MCF 10A (cell line): ENCODE measurements around the gene SMARCD1. TPM values are rescaled to one million over a fixed set of nuclear protein-coding genes. Genes with fewer than 3 reads are reported as not detected.

Source experiments
- BruUV-seq: library from RNA; stranded (reverse); fragments of 400-500 nt; replicated peaks from 2 replicates; lab custom pipeline; 2021; lab: Mats Ljungman, UMichigan
- CTCF ChIA-PET: fragments of 300-600 bp; sonication (Branson Sonifier 250); formaldehyde crosslinking; extraction: SDS; loops from one replicate; lab custom pipeline; 2021; ENCODE audit warnings: antibody characterized with exemption, inconsistent platforms; lab: Yijun Ruan, JAX
- POLR2A ChIA-PET: fragments of 300-600, 350-650 bp; sonication (Branson Sonifier 250); formaldehyde crosslinking; extraction: SDS; loops from one replicate; lab custom pipeline; 2020; ENCODE audit warnings: antibody characterized with exemption, inconsistent platforms; lab: Yijun Ruan, JAX
- DNase-seq: peaks from one replicate; pipeline ENCODE4 v3.0.0-alpha.2; 2018; ENCODE audit not compliant: unreplicated experiment
- H3K27ac Mint-ChIP-seq: one replicate; pipeline ENCODE4 v1.8.0; 2022; ENCODE audit warnings: mild to moderate bottlenecking, low read depth, mixed read lengths; ENCODE audit not compliant: unreplicated experiment
- H3K27me3 Mint-ChIP-seq: one replicate; pipeline ENCODE4 v1.8.0; 2022; ENCODE audit warnings: mixed read lengths; ENCODE audit not compliant: insufficient read depth, unreplicated experiment
- H3K36me3 Mint-ChIP-seq: one replicate; pipeline ENCODE4 v1.8.0; 2022; ENCODE audit warnings: mild to moderate bottlenecking, moderate library complexity, mixed read lengths; ENCODE audit not compliant: insufficient read depth, unreplicated experiment
- H3K4me1 Mint-ChIP-seq: one replicate; pipeline ENCODE4 v1.8.0; 2022; ENCODE audit warnings: mixed read lengths; ENCODE audit not compliant: insufficient read depth, unreplicated experiment
- H3K4me3 Mint-ChIP-seq: one replicate; pipeline ENCODE4 v1.8.0; 2022; ENCODE audit warnings: mild to moderate bottlenecking, moderate library complexity, mixed read lengths; ENCODE audit not compliant: unreplicated experiment
- H3K9me3 Mint-ChIP-seq: one replicate; pipeline ENCODE4 v1.8.0; 2022; ENCODE audit warnings: mixed read lengths; ENCODE audit not compliant: unreplicated experiment
- intact Hi-C: fragments of 100-400 bp; cut with micrococcal nuclease; formaldehyde crosslinking; loops from 2 replicates; pipeline ENCODE4 v1.14.1; 2022
- total RNA-seq: library from RNA; stranded (reverse); gene quantifications from 2 replicates; pipeline ENCODE4 v1.2.3, GENCODE V29; 2022
- TF ChIP-seq, protein P1 (sequence below): fragments of 200-600 bp; IDR thresholded peaks from one replicate; pipeline ENCODE4 v1.8.0; 2022; ENCODE audit warnings: antibody characterized with exemption, mild to moderate bottlenecking; ENCODE audit not compliant: unreplicated experiment

SMARCD1 gene
- total RNA-seq, 1 experiment from 2014 or later: 58.7 TPM

DNA sequence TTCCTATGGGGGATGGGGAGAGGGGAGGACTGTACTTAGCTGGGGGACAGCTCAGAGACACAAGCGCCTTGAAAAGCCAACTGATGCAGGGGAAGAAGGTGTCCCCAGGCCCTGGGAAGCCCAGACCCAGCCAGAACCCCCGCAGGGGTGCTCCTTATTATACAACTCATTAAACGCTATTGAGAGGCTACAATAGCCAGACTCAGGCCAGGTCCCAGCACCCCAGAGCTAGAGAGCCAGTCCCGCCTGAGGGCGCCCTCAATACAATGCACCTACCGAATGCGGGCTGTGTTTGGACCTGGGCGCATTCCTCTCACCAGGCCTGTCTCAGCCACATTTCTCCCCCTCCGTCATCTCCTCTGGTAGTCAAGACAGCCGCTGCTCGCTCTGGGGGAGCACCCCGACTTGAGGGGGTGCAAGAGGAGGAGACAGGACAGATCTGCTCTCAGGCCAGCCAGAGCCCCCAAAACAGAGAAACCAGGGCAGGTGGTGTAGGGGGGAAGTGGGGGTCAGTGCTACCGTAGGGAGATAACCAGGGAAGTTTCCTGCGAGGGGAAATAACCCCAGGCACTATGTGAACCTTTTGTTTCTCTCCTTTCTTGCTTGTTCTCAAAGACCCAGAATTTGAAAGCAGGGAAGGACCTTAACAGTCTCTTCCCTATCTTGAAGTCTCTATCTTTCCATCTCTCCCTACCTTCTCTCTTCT, 33.9 kb upstream of the SMARCD1 start:
- H3K27me3 Mint-ChIP-seq: peaks cover 39% of the 10 kb centered on the region

DNA sequence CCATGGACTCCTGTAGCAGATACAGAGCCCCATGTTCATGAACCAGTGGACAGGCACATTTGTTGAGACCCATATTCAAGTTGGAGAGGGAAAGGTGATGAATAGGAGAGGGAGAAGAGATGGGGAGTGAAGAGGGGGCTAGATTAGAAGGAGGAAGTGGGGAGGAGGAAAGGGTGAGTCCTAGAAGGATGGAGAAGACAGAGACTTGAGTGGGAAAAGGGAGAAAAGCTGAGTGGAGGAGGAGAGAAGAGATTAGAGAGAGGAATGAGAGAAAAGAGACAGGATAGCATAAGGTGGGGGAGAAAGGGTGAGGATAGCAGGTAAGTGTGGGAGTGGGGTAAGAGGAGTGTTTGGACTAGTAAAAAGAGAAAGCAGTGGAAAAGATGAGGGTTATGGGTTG, 32.6 kb upstream of the SMARCD1 start:
- TF ChIP-seq, protein P1, sequence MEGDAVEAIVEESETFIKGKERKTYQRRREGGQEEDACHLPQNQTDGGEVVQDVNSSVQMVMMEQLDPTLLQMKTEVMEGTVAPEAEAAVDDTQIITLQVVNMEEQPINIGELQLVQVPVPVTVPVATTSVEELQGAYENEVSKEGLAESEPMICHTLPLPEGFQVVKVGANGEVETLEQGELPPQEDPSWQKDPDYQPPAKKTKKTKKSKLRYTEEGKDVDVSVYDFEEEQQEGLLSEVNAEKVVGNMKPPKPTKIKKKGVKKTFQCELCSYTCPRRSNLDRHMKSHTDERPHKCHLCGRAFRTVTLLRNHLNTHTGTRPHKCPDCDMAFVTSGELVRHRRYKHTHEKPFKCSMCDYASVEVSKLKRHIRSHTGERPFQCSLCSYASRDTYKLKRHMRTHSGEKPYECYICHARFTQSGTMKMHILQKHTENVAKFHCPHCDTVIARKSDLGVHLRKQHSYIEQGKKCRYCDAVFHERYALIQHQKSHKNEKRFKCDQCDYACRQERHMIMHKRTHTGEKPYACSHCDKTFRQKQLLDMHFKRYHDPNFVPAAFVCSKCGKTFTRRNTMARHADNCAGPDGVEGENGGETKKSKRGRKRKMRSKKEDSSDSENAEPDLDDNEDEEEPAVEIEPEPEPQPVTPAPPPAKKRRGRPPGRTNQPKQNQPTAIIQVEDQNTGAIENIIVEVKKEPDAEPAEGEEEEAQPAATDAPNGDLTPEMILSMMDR: no peak
- ChIA-PET CTCF (interaction anchor here (1.0 to 4.4 kb wide), 2 partner anchors 14 to 86 kb away, joined by 6 to 90 read pairs; no protein-coding TSS in a partner anchor), POLR2A (no interaction called here)
- H3K4me1 Mint-ChIP-seq: peaks cover 18% of the 10 kb centered on the region
- intact Hi-C loops: no loop called here
- BruUV-seq: no TSS peak
- H3K9me3 Mint-ChIP-seq: no peaks in the 10 kb centered on the region
- no peak overlapping the region for H3K4me3 Mint-ChIP-seq
- peaks cover 49% of the 10 kb centered on the region for H3K27me3 Mint-ChIP-seq
- DNase-seq: no peak
- H3K36me3 Mint-ChIP-seq: no peaks in the 10 kb centered on the region
- peak overlapping the region; percentile 11 for H3K27ac Mint-ChIP-seq

More for the DNA sequence above, 33.9 kb upstream of the SMARCD1 start:
- TF ChIP-seq, protein P1: no peak
- intact Hi-C loops: no loop called here
- ChIA-PET CTCF (interaction anchor here (0.6 to 1.8 kb wide), 3 partner anchors 20 to 106 kb away, joined by 3 to 6 read pairs (median 3); no protein-coding TSS in a partner anchor), POLR2A (interaction anchor here (0.6 kb wide), 1 partner anchor 13 kb away, joined by 3 read pairs; no protein-coding TSS in a partner anchor)
- DNase-seq: no peak
- H3K27ac Mint-ChIP-seq: no peak overlapping the region
- H3K4me1 Mint-ChIP-seq: peaks cover 8% of the 10 kb centered on the region
- no peaks in the 10 kb centered on the region for H3K36me3 Mint-ChIP-seq
- no peak overlapping the region for H3K4me3 Mint-ChIP-seq
- no TSS peak for BruUV-seq
- no peaks in the 10 kb centered on the region for H3K9me3 Mint-ChIP-seq

DNA sequence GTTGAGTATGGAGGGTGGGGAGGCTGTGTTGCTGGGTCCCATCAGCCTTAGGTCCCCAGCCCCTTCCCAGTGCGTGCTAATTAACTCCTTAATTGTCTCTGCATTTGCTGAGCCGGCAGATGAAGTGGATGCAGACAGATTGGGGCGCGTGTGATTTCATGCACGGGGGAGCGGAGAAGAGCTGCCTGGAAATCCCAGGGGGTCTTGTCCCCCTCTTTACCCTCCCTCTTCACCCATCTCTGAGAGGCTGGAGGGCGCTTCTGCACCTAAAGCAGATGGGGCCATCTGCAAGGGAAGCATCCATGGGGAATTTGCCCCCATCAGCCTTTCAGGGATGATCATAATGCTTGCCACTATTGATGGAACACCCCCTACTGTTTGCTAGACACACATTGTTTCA, 32.2 kb upstream of the SMARCD1 start:
- Mint-ChIP-seq H3K9me3 (no peaks in the 10 kb centered on the region), H3K36me3 (no peaks in the 10 kb centered on the region), H3K27ac (peak overlapping the region; percentile 11), H3K4me1 (peaks cover 18% of the 10 kb centered on the region), H3K4me3 (no peak overlapping the region), H3K27me3 (peaks cover 49% of the 10 kb centered on the region)
- no peak for DNase-seq
- CTCF ChIA-PET: interaction anchor here (0.6 to 4.4 kb wide), 4 partner anchors 10 to 86 kb away, joined by 3 to 90 read pairs (median 14); no protein-coding TSS in a partner anchor
- no TSS peak for BruUV-seq
- TF ChIP-seq, protein P1: no peak
- intact Hi-C loops: no loop called here
- POLR2A ChIA-PET: no interaction called here

DNA sequence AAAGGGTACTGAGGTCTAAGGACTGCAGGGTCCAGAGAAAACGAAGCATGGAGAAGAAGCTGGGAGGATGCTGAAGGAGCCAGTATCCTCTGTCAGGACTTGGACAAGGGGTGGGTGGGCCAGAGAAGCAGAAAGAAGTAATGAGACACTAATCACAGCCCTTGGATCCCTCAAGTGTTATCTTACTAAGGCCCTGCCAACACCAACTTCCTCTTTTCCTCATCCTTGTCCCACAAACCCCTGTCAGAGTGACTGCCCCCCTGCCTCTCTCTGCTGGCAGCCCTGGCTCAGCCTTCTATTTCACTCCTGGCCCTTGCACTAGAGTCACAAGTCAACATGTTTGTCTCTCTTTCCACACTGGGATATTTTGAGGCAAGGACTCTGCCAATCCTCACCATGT, 31.6 kb upstream of the SMARCD1 start:
- ChIA-PET POLR2A (no interaction called here), CTCF (interaction anchor here (0.5 to 4.4 kb wide), 6 partner anchors 11 to 87 kb away, joined by 3 to 90 read pairs (median 14); no protein-coding TSS in a partner anchor)
- intact Hi-C loops: no loop called here
- Mint-ChIP-seq H3K4me1 (peaks cover 18% of the 10 kb centered on the region), H3K27ac (no peak overlapping the region), H3K9me3 (no peaks in the 10 kb centered on the region), H3K27me3 (peaks cover 49% of the 10 kb centered on the region), H3K4me3 (no peak overlapping the region), H3K36me3 (no peaks in the 10 kb centered on the region)
- no peak for DNase-seq
- TF ChIP-seq, protein P1: no peak
- BruUV-seq: no TSS peak
